22Rv1 (cell line): Measurements from ENCODE around the gene DCLK2.

ENCODE experiments used
- H3K27ac ChIP-seq: fragments of 450-650 bp; 2 replicates; pipeline ENCODE4 v1.5.1; 2017
- ZFX ChIP-seq: fragments of 450-650 bp; IDR thresholded peaks from 2 replicates; pipeline ENCODE4 v1.6.1; 2017; ENCODE audit warnings: antibody characterized with exemption, borderline replicate concordance
- TF ChIP-seq, protein P1 (sequence below): fragments of 450-650 bp; IDR thresholded peaks from 2 replicates; pipeline ENCODE4 v1.5.1; 2017; ENCODE audit warnings: mild to moderate bottlenecking

Gene DCLK2

GRCh38 chr4:150268444-150268843 lies 190.2 kb downstream of the DCLK2 start:
- no peak overlapping the region for H3K27ac ChIP-seq
- TF ChIP-seq ZFX = no peak
- TF ChIP-seq, protein P1, sequence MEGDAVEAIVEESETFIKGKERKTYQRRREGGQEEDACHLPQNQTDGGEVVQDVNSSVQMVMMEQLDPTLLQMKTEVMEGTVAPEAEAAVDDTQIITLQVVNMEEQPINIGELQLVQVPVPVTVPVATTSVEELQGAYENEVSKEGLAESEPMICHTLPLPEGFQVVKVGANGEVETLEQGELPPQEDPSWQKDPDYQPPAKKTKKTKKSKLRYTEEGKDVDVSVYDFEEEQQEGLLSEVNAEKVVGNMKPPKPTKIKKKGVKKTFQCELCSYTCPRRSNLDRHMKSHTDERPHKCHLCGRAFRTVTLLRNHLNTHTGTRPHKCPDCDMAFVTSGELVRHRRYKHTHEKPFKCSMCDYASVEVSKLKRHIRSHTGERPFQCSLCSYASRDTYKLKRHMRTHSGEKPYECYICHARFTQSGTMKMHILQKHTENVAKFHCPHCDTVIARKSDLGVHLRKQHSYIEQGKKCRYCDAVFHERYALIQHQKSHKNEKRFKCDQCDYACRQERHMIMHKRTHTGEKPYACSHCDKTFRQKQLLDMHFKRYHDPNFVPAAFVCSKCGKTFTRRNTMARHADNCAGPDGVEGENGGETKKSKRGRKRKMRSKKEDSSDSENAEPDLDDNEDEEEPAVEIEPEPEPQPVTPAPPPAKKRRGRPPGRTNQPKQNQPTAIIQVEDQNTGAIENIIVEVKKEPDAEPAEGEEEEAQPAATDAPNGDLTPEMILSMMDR = no peak

DNA sequence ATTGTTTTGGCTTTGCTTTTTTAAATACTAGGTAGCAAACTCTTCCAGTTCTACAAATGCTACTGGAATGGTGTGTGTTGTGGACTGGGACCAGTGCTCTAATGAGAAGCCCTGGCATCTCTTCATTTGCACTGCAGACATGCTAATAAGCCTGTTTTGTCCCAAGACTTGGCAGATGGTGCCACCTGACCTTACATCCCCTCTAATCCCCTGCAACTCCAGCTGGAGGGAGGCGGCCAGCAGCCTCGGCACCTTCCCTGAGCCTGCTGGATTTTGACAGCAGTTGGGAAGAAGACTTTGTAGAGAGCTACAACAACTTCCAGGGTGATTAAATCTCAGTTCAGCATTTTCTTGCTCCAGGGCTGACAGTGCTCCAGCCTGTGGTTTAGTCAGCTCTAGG lies 200.0 kb downstream of the DCLK2 start:
- TF ChIP-seq ZFX = no peak
- TF ChIP-seq, protein P1 = no peak
- H3K27ac ChIP-seq = no peak overlapping the region

DNA sequence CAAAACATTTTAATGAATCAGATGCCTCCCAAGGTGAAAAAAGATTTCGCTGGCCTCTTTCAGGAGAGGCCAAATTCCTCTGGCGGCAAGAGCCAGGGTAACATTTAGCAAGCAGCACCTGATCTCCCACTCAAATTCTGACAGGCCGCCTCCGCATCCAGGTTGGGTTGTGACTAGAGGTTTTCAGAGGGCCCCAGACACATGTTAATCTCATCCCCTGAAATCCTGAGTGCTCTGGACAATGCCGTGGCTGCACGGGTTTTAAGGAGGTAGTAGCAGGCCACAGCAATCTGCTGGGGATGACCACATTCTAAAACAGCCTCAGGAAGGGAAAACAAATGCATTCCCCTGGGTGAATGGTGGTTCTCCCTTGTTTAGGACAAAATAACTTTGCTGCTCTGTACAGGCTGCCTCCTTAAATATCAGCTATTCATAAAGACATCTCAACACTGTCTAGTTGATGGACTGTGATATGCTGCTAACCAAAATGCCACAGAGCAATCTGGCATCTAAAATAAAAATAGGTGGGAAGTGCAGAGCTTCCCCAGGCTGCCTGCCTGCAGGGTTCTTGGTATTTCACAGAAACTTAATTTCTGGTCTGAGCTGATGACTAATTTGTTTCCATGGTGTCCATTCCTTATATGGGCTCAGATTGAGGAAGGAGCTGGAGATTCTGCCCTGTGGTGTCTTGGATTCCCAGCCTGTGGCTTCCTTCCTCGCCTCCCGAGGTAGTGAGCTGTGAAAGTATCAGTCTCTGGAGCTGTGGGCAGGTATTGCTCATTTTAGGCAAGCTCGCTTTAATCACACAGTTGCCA lies 202.0 kb downstream of the DCLK2 start:
- TF ChIP-seq ZFX = no peak
- TF ChIP-seq, protein P1 = no peak
- H3K27ac ChIP-seq = no peak overlapping the region

GRCh38 chr4:150280975-150281374 lies 202.7 kb downstream of the DCLK2 start:
- TF ChIP-seq, protein P1 = no peak
- no peak for TF ChIP-seq ZFX
- no peak overlapping the region for H3K27ac ChIP-seq

GRCh38 chr4:150283689-150284088 lies 205.4 kb downstream of the DCLK2 start:
- no peak overlapping the region for H3K27ac ChIP-seq
- TF ChIP-seq, protein P1 = no peak
- TF ChIP-seq ZFX = no peak

DNA sequence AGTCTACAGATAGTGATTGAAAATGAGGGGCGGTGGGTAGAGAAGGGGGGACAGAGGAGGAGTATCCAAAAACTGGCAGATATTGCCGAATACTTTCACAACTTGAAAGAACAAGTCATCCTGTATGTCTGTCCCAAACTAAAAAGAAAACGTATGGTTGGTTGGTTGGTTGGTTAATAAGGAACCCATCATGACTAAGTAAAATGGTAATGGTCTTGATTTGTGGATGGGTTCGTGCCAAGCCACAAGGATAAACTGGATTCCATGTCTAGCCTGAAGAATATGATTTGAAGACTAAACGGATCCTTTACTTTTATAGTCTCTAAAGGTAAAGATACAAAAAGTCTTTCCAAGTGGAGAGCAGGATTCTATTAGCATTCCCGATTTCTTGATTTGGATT lies 208.4 kb downstream of the DCLK2 start:
- no peak overlapping the region for H3K27ac ChIP-seq
- no peak for TF ChIP-seq ZFX
- TF ChIP-seq, protein P1 = no peak

DNA sequence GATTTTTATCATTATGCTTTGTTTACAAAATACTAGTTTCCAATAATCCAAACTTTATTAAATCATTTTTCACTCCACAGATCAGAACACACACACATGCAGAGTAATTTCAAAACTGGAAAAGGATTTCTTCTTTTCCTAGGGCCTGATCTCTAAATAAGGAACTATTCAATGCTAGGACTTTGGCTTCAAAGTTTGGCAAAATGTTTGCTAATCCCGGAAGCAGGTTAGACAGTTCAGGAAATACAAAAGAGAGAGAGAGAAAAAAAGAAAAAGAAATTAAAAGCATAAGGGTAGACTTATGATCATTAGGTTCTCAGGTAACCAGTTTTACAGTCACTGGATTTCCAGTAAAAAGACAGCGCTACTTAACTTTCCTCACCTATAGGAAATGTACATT lies 211.0 kb downstream of the DCLK2 start:
- TF ChIP-seq, protein P1 = no peak
- TF ChIP-seq ZFX = no peak
- no peak overlapping the region for H3K27ac ChIP-seq
